OCI-LY3 (cell line): ENCODE data around the gene GALNT11.

Experiments
- CTCF ChIP-seq: fragments of 200-600, 300-600 bp; sonication (generic); IDR thresholded peaks from 2 replicates; pipeline ENCODE4 v1.5.1; 2014; ENCODE audit warnings: antibody characterized with exemption, low read length, low read depth
- EZH2phosphoT487 ChIP-seq: fragments of 200-600 bp; shearing (Covaris generic); IDR thresholded peaks from 2 replicates; pipeline ENCODE4 v1.6.1; 2018; ENCODE audit warnings: antibody characterized with exemption, mixed run types, low read depth

- no peak for TF ChIP-seq CTCF
- TF ChIP-seq EZH2phosphoT487, result no peak
Measured at GRCh38 chr7:152013230-152013629, 12.2 kb upstream of the GALNT11 start.
